Renal cortex interstitium (tissue), 11 donors: ENCODE data around the gene NFKBIA. TPM values are rescaled to one million over a fixed set of nuclear protein-coding genes. Genes with fewer than 3 reads are reported as not detected.

Experiments used
- DNase-seq, 11 donors: peaks; one replicate each; pipeline ENCODE4 v3.0.0-alpha.2; 2013; ENCODE audit warnings: low read depth in 9 of 11, low spot score in 4 of 11; ENCODE audit errors: extremely low read depth in 1 of 11
- polyA plus RNA-seq, 3 donors: library from polyadenylated mRNA; unstranded; fragments of 120-200 nt; gene quantifications; one replicate each; pipeline ENCODE4 v1.2.1, GENCODE V29; 2013; ENCODE audit not compliant: insufficient read length in 3 of 3

Gene NFKBIA
- polyA plus RNA-seq, 3 donors = 58.6 to 62.4 (median 60.3) TPM

DNA sequence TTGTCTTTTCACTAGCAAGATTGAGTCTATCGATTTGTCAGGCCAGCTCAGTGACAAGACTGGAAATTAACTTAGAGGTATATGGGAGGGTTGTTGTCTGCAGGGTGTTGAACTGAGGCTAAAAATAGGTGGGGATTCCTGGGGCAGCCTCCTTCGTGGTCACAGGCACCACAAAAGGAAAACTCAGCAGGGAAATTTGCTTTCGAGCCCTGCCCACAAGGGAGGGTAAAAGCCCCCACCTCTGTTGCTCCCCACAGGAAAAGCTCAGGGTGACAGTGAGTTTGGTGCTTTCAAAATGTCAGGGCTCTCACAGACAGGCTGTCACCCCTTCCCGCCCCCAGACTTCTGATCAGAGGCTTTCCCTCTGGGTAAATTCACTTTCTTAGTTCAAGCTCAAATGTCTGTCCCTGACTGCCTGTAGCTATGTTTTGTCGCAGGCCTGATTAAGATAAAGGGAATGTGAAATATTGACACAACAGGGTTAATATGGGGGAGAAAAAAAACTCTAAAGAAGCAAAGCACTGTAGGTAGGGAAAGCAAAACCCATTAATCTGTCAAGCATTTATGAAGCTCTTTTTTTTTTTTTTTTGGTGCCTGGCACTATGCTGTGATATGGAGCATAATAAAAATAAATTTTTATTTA lies 11.7 kb upstream of the NFKBIA start:
- no peak for DNase-seq

DNA sequence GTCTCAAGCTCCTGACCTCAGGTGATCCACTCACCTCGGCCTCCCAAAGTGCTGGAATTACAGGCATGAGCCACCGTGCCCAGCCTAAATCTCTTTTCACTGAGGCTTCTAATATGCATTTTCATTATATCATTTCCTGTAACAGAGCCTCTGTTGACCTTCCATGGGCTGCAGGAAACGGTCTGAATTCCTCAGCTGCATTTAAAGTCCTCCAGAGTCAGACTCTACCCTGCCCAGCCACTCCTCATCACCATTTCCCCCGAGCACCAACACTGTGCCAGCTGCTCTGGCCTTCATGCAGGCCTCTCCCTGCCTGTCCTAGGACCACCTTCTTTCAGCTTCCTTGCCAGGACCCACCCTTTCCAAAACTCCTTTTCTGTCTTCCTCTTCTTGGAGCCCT lies 9.8 kb upstream of the NFKBIA start:
- no peak for DNase-seq

DNA sequence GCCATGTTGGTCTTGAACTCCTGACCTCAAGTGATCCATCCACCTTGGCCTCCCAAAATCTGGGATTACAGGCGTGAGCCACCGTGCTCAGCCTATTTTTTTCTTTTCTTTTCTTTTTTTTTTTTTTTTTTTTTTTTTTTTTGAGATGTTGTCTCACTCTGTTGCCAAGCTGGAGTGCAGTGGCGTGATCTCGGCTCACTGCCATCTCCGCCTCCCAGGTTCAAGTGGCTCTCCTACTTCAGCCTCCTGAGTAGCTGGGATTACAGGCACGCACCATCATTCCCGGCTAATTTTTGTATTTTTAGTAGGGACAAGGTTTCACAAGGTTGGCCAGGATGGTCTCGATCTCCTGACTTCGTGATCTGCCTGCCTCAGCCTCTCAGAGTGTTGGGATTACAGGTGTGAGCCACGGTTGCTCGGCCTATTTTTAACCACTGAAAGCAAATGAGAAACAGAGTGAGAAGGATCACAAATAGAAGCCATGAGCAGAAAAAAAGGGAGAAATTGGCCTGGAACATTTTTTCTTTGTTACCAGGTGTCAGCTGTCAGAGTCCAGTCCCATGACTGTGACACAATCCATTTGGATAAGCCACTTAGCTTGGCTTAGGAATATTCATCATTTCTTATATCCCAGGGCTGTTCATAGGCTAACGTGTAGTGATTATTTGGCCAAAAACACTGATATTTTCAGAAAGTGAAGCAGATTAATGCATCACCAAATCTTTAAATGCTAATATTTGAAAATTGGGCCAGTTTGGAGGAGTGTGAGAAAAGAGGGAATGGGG lies 7.9 kb upstream of the NFKBIA start:
- DNase-seq = no peak

DNA sequence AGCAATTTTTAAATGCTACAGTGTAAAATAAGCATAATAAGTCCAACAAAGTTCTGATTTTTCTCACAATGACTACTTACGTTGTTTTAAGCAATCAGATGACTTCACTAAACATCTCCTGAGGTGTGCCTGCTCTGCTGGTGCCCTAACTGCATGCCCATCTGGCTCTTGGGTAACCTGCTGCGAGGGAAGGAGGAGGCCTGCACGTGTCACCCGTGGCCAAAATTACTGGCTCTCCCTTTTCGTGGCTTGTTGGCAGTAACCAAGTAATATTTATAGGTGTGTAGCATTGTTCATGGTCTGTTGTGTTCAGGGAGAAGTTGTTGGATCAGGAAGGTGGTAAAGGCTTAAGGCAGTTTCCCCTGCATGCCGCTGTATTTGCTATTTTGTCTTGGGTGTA lies 6.3 kb upstream of the NFKBIA start:
- DNase-seq = no peak

DNA sequence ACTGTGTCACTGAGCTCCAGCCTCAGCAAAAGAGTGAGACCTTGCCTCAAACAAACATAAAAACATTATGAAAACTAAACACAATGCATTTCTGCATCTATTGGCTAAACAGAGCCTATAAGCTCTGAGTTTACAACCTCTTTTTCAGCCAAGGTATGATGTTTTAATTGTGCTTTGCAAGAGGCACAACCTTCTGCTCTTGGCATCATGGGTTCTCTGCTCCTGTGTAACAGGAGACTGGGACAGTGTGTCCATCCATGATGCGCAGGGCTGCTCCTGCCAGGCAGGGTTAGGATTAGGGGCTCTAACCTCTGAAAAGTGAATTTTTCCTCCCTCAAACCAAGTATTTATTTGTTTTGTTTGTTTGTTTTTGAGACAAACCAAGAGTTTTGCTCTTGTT lies 5.0 kb upstream of the NFKBIA start:
- no peak for DNase-seq

DNA sequence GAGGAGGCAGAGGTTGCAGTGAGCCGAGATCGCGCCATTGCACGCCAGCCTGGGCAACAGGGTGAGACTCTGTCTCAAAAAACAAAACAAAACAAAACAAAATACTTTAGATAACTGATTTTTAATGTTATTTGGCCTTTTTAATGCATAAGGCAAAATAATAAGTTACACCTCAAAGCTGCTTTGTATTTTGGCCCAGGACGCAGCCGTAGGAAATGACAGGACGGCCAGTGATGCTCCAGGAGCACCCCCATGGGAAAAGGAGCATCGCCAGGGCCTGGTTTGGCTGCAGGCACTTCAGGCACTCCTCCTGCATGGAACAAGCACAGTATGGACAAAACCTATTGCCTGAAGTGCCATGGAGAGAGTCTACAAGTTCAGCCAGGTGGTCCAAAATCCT lies 3.5 kb upstream of the NFKBIA start:
- no peak for DNase-seq

DNA sequence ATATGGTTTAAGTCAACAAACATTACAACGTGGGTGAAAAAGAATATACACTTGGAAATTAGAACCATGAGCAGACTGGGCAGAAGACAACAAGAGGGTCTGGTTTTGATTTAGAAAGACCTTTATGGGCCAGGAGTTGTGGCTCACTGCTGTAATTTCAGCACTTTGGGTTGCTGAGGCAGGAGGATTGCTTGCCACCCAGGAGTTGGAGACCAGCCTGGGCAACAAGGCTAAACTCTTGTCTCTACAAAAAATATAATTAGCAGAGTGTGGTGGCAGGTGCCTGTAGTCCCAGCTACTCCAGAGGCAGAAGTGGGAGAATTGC lies 2.7 kb upstream of the NFKBIA start:
- DNase-seq = no peak

DNA sequence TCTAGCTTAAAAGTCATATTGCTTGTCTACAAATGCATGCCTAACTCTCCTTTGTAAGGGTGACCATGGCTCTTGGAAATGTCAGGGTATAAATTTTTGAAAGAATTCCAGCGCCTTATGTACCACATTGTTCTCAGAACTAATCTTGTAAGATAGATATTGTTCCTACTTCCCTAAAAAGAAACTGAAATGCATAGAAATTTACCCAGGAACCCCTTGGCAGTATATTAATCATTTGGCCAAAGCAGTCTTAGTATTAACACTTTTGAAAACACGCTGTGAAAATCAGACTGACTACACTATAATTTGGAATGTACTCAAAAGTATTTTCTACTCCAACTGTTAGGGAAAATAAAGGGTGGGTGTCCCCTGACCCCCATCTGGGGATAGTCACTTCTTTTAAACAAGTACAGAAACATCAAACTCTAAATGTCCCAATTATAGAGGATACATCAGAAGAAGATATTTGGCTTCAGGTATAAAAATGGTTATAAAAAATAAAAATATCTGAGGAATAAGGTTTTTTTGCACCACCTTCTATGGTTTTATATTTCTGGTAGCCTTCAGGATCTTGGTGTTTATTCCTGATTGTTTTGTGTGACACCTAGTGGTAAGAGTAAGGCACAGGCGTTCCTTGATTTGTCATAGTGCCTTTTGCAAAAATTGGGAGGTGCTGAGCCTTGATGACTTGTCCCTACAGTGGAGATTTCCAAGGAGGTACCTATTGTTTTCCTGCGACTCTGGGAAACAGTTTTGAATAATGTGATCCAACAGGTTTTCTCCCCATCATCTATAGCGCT lies 2.2 kb upstream of the NFKBIA start:
- DNase-seq = peak in 1 of 11 donors; percentile 71

DNA sequence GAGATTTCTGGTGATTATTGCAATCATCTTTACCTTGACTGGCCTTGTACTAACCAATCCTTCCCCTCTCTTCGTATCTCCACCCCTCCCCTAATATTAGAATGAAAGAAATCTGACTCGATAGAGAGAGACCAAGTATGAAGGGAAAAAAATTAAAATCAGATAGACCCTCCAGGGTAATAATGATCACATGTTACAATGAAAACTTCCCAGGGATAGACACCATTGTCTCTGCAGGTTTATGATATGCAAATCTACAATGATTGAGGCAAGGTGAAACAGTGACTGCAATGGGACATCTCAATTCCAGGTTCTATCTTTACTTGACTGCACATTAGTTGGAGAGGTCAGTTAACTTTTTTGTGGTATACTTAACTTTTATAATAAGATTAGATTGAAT lies 1.5 kb upstream of the NFKBIA start:
- no peak for DNase-seq

DNA sequence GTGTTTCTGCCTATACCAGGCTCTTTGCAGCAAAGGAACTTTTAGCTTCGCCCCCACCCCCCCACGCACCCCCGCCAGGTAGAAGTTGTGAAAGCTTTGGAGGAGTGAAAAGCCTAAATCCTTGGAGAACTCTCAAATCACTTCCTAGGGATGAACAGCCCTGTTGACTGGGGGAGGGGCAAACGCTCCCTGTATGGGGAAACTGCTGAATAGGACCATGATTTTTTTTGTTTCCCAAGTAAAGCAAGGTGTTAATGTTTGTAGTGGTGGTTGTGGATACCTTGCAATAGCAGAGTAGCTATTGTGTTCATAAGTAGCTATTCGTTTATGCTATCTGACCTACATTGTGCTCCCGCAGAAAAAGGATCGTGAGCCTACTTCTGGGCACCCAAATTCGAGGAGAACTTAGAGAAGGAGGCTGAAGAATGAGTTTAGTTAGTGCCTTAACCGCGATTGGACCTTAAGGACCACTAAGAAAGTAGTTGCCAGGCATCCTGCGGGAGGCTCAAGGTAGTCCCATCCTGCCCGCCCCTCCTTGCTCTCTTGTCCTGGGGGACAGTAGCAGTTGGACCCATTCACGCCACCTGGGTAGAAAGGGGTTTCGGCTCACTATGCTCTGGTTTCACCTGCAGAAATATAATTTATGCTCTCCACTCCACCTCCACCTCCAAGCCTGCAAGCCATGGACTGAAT lies 901 bp upstream of the NFKBIA start:
- DNase-seq = no peak

DNA sequence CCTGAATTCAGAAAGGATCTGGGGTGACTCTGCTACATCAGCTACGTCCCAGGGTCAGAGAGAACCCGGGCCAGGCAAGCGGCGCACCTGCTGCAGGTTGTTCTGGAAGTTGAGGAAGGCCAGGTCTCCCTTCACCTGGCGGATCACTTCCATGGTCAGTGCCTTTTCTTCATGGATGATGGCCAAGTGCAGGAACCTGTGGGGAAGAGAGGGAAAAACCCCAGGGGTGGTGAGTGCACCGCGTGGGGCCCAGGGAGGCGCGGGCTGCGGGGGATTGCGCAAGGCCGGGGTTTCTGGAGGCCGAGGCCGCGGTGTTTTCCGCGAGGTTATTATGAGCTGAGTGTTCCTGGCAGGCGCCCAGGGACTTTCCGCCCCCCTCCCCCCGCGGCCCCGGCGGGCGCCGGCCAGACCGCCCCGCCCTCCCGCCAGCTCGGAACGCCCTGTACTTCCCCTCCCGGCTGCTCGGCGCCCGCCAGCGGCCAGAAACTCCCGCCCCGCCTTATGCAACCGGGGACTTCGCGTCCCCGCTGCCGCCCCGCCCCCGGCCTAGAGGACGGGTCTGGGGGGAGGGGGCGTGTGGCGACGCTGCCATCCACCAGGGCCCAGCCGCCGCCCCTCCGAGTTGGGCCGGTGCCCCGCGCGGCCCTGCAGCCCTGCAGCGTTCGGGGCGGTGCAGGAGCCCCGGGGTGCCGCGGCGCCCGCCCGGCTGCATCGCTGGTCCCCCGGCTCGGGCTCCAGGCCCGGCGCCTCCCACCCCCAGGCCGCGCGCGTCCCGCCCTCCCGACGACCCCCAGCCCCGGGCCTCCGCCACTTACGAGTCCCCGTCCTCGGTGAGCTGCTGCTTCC lies 723 bp downstream of the NFKBIA start:
- DNase-seq = peak; percentile 70 to 89 (median 85)

DNA sequence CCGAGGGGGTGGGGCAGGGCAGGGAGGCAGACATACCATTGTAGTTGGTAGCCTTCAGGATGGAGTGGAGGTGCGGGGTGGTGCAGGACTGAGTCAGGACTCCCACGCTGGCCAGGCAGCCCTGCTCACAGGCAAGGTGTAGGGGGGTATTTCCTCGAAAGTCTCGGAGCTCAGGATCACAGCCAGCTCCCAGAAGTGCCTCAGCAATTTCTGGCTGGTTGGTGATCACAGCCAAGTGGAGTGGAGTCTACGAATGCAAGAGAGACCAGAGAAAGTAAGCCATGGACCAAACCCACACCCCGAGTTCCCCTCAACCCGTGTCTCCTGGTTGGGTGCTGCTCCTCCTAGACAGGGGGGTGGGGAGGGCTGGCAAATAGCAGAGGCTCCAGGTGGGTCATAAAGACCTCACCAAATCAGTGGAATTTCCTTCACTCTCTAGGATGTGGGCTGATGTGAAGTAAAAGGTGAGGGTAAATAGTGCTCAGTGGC lies 1.4 kb downstream of the NFKBIA start:
- no peak for DNase-seq

DNA sequence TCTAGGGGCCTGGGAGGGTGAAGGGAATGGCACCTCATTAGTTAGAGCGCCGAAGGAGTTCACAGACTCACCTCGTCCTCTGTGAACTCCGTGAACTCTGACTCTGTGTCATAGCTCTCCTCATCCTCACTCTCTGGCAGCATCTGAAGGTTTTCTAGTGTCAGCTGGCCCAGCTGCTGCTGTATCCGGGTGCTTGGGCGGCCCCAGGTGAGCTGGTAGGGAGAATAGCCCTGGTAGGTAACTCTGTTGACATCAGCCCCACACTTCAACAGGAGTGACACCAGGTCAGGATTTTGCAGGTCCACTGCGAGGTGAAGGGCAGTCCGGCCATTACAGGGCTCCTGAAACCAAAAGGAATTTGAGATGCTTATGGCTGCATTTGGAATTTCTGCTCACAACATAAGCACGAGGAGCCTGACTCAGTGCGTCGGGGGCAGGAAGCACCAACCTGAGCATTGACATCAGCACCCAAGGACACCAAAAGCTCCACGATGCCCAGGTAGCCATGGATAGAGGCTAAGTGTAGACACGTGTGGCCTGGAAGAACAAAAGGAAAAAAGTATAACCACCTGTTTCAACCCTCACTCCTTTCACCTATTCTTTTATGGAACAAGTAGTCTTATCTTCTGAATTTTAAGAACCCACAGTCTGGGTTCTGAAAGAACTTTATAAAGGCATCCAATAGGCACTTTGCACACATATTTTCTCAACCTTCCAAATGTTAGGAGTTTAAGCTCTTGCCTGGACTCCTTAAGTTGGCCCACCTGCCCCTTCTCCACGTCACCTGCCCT lies 2.0 kb downstream of the NFKBIA start:
- DNase-seq = no peak

DNA sequence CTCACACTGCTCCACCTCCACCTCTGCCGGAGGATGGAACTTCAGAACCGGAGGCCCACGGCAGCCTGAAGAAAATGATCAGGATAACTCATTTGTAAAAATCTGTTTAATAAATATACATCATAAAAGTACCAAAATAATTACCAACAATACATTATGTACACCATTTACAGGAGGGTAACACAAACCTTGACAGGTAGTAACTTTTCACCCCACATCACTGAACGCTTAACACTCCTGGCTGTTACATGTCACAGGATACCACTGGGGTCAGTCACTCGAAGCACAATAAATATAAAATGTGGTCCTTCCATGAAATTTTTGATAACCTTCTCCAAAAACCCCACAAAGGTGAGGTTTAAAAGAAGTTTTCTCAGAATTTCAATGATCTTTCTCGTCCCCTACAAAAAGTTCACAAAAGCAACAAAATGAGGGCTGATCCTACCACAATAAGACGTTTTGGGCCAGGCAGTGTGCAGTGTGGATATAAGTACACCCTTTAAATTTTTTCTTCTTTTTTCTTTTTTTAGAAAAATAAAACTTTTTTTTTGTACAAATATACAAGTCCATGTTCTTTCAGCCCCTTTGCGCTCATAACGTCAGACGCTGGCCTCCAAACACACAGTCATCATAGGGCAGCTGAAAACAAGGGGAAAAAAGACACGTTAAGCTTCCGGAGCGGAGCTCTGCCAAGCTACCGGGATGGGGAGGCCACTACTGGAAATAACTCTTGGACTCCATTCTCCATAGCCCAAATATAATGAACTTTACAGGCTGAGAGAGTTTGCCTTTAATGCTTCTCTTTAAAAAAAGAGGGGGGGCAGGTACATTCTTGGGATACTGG lies 2.9 kb downstream of the NFKBIA start:
- no peak for DNase-seq

DNA sequence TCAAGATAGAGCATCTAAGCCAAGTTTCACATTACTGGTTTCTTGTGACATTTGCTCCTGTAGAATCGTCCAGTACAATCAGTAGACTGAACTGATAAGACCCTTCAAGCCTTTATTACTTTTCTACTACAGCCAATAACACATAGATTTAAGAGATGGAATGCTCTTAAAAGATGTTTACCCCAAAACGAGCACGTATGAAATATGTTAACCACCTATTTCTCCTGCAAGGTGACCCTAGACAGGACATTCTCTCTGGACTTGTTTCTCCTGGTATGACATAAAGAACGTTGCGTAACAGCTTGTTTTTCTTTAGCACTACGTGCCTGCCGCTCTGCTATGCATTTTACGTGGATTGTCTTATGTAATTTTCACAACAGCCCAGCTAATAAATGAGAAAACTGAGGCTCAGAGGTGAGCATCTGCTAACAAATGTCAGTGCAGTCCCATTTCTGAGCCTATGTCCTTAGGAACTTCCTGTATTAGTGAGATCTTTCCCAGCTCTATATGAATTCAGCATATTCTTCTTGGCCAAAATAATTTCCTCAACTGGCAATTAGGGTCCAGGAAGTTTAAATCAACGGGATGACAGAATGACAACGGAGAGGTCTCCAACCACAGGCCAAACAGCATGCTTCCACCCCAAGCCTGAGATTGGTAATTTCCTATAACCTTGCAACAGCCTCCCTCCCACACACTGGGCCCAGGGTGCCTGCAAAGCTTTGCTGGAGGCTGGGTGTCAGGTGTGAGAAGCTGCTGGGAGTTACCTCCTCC lies 3.7 kb downstream of the NFKBIA start:
- no peak for DNase-seq
